GM12801 (cell line): ENCODE data around the gene NFE2L2.

Experiments used
- TF ChIP-seq, protein P1 (sequence below): IDR thresholded peaks from one replicate; pipeline ENCODE4 v1.5.1; 2011; ENCODE audit warnings: control low read depth; ENCODE audit not compliant: insufficient read length; ENCODE audit errors: extremely low read depth

Gene NFE2L2

GRCh38 chr2:177264693-177265587 is at the start of gene NFE2L2:
Gene NFE2L2, minus strand, starts transcription at chr2:177264727. Its CDS starts 151 bp downstream, at chr2:177264576.
- TF ChIP-seq, protein P1, sequence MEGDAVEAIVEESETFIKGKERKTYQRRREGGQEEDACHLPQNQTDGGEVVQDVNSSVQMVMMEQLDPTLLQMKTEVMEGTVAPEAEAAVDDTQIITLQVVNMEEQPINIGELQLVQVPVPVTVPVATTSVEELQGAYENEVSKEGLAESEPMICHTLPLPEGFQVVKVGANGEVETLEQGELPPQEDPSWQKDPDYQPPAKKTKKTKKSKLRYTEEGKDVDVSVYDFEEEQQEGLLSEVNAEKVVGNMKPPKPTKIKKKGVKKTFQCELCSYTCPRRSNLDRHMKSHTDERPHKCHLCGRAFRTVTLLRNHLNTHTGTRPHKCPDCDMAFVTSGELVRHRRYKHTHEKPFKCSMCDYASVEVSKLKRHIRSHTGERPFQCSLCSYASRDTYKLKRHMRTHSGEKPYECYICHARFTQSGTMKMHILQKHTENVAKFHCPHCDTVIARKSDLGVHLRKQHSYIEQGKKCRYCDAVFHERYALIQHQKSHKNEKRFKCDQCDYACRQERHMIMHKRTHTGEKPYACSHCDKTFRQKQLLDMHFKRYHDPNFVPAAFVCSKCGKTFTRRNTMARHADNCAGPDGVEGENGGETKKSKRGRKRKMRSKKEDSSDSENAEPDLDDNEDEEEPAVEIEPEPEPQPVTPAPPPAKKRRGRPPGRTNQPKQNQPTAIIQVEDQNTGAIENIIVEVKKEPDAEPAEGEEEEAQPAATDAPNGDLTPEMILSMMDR: no peak

DNA sequence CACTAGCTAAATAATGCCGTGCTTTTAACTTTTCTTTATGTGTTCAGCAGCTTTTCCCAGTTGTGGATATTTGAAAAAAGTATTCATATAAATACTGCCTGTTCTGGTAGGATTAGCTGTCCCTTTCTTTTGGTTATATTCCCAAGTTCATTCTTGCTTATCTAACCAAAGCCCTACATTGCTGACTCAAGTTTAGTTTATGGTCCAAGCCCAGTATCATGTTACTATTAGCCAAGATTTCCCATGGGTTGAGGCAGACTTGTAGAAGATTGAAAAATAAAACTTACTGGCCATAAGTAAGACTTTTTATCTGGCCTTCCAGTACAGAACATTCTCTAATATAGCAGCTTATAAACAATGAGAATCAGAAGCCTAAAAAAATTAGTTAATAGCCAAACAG is 49.7 kb upstream of the NFE2L2 start:
- TF ChIP-seq, protein P1: no peak

GRCh38 chr2:177313162-177313781 is 48.7 kb upstream of the NFE2L2 start:
- TF ChIP-seq, protein P1: no peak

DNA sequence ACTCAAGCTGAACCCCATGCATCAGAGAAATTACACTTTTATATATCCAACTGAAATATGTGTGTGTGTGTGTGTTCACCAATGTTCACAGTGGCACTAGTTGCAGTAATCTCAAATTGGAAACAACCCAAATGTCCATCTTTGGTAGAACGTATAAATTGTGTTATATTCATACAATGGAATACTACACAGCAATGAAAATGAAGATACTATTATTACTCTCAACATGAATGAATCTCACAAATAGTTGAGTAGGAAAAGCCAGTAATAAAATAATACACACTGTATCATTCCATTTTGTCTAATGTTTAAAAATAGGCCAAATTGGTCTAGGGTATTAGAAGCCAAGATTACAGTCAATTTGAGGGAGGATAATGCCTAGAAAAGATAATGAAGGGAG is 48.0 kb upstream of the NFE2L2 start:
- TF ChIP-seq, protein P1: no peak

GRCh38 chr2:177306550-177306949 is 42.0 kb upstream of the NFE2L2 start:
- TF ChIP-seq, protein P1: no peak

GRCh38 chr2:177303939-177304338 is 39.4 kb upstream of the NFE2L2 start:
- TF ChIP-seq, protein P1: no peak

GRCh38 chr2:177302552-177302951 is 38.0 kb upstream of the NFE2L2 start:
- TF ChIP-seq, protein P1: no peak
